Measurements from ENCODE around the gene A1CF.

- TF ChIP-seq, protein P1, sequence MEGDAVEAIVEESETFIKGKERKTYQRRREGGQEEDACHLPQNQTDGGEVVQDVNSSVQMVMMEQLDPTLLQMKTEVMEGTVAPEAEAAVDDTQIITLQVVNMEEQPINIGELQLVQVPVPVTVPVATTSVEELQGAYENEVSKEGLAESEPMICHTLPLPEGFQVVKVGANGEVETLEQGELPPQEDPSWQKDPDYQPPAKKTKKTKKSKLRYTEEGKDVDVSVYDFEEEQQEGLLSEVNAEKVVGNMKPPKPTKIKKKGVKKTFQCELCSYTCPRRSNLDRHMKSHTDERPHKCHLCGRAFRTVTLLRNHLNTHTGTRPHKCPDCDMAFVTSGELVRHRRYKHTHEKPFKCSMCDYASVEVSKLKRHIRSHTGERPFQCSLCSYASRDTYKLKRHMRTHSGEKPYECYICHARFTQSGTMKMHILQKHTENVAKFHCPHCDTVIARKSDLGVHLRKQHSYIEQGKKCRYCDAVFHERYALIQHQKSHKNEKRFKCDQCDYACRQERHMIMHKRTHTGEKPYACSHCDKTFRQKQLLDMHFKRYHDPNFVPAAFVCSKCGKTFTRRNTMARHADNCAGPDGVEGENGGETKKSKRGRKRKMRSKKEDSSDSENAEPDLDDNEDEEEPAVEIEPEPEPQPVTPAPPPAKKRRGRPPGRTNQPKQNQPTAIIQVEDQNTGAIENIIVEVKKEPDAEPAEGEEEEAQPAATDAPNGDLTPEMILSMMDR (conservative IDR thresholded peaks at IDR 0.05; ENCODE audit: low read depth, low read length), result no peak
- no peak for TF ChIP-seq EZH2 (IDR thresholded peaks at IDR 0.05; ENCODE audit: low read length, unreplicated experiment)
These were observed 1.1 kb downstream of the A1CF start for GRCh38 chr10:50884302-50884701.
